ENCODE data around the gene GGACT. TPM values are rescaled to one million over a fixed set of nuclear protein-coding genes. Genes with fewer than 3 reads are reported as not detected.
A peak's percentile ranks its signal among the peaks of the same experiment; 100 is the strongest.
"Not testable (repeated sequence)": the region's sequence is repeated elsewhere in the genome, so short reads cannot be mapped to it uniquely, and the experiment has no call there.

The GGACT gene
- total RNA-seq, 1 experiment from 2014 or later: 0.97 TPM

DNA sequence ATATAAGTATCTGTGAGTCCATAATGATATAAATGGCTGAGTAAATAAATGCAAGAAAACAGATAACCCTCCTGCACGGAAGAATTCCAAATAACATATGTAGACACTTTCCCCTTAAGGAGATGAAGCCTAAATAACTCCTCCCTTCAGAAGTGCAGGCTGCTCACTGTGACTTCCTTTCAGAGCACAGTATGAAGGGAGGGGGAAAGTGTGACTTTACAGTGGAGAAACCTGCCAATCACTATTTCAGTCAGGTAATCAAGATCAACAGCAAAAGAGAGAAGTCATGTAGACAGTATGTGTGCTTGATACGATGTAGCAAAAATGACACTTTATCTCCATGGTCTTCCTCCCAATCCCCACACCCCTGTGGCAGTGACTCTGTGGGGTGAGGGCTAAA lies 7.1 kb downstream of the GGACT start:
- Histone ChIP-seq H3K9me3 (replicated peaks) (no peaks in the 10 kb centered on the region), H3K36me3 (no peaks in the 10 kb centered on the region), H3K27me3 (no peaks in the 10 kb centered on the region), H3K4me3 (no peak overlapping the region), H3K4me1 (no peaks in the 10 kb centered on the region), H3K27ac (no peak overlapping the region)
- DNase-seq: no peak

DNA sequence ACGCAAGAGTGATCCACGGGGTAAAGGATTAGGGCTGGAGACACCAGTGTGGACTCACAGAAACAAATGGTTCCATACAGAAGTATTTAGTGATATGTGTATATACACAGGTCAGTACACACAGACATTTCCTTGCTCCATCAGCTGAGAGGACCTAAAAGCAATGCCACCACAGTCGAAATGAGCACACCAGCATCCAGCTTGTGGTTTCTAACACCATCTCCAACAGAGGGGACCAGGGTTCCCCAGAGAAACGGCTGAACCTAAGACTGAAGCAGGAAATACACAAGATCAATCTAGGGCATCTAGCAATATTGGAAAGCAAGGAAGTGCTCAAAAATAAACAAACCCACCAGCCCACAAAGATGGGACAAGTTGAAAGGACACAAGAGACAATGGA lies 7.6 kb downstream of the GGACT start:
- DNase-seq: no peak
- Histone ChIP-seq H3K27ac (no peak overlapping the region), H3K36me3 (no peaks in the 10 kb centered on the region), H3K4me1 (no peaks in the 10 kb centered on the region), H3K27me3 (no peaks in the 10 kb centered on the region), H3K9me3 (replicated peaks) (no peaks in the 10 kb centered on the region), H3K4me3 (no peak overlapping the region)

DNA sequence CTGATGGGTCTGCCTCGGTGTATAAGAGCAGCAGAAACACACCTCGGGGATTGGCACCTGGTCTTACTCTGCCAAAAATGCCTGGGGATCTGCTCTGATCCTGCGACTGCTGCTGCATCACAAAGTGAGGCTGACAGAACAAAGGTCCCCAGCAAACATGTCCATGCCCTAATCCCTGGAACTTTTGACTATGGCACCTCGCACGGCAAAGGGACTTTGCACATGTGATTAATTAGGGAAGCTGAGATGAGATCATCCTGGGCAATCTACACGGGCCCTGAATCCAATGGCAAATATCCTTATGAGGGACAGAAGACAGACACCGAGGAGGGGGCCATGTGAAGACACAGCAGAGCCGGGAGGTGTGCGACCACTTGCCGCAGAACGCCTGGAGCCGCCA lies 8.5 kb downstream of the GGACT start:
- no peak for DNase-seq
- H3K27ac ChIP-seq: no peak overlapping the region
- H3K36me3 ChIP-seq: no peaks in the 10 kb centered on the region
- no peaks in the 10 kb centered on the region for H3K9me3 ChIP-seq (replicated peaks)
- H3K4me1 ChIP-seq: no peaks in the 10 kb centered on the region
- no peak overlapping the region for H3K4me3 ChIP-seq
- no peaks in the 10 kb centered on the region for H3K27me3 ChIP-seq

DNA sequence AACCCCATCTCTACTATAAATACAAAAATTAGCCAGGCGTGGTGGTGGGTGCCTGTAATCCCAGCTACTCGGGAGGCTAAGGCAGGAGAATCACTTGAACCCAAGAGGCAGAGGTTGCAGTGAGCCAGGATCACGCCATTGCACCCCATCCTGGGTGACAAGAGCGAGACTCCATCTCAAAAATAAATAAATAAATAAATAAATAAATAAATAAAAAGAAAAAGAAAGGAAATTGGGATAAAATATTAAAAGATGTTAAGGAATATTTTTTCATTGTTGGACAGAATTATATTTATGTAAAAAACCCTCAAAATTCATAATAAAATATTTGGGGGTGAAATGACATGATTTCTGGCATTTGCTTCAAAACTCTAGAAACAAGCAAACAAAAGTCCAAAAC lies 11.3 kb downstream of the GGACT start:
- not testable (repeated sequence) for H3K27ac ChIP-seq; H3K4me3 ChIP-seq; H3K27me3 ChIP-seq; H3K36me3 ChIP-seq; H3K9me3 ChIP-seq (replicated peaks); H3K4me1 ChIP-seq; DNase-seq

DNA sequence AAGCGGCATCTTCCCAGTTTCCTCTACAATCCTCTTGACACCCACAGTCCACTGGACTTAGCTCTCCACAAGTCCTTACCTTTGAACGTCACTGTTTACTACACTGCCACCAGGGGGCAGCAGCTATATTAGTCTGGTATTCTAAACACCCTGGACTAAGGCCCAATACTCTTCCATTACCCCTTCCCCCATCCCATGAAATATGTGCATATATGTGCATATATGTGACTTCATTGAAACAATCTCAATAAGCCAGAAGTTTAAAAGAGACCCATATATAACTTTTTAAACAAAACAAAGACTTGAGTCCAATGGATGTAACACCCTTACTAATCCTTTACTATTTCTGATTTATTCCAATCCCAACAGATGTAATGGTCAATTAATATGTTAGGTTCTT lies 15.5 kb downstream of the GGACT start:
- no peaks in the 10 kb centered on the region for H3K27me3 ChIP-seq
- H3K4me3 ChIP-seq: no peak overlapping the region
- no peak overlapping the region for H3K27ac ChIP-seq
- DNase-seq: peak; percentile 68 to 86
- H3K9me3 ChIP-seq (replicated peaks): no peaks in the 10 kb centered on the region
- H3K4me1 ChIP-seq: no peaks in the 10 kb centered on the region; the same call in 1 of the 2 replicates
- no peaks in the 10 kb centered on the region for H3K36me3 ChIP-seq

DNA sequence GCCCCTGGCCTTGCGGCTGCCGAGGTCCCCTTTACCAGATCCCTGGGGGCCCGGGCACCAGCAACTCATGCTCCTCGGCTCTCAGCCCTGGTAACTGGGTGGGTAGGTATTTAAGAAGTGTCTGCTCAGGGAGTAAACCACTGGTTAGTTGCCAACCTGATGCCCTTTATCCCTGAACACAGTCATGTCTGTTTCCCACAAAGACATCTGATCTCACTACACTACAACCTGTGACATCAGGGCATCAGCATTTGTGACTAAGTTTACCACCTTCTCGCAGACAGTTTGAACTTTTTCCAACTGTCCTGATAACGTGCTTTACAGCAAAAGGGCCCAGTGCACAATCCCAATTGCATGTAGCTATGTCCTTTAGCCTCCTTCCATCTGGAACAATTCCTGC lies 22.0 kb downstream of the GGACT start:
- H3K4me3 ChIP-seq: no peak overlapping the region
- H3K4me1 ChIP-seq: no peaks in the 10 kb centered on the region
- no peak overlapping the region for H3K27ac ChIP-seq
- no peaks in the 10 kb centered on the region for H3K9me3 ChIP-seq (replicated peaks)
- no peaks in the 10 kb centered on the region for H3K36me3 ChIP-seq
- DNase-seq: no peak
- no peaks in the 10 kb centered on the region for H3K27me3 ChIP-seq

DNA sequence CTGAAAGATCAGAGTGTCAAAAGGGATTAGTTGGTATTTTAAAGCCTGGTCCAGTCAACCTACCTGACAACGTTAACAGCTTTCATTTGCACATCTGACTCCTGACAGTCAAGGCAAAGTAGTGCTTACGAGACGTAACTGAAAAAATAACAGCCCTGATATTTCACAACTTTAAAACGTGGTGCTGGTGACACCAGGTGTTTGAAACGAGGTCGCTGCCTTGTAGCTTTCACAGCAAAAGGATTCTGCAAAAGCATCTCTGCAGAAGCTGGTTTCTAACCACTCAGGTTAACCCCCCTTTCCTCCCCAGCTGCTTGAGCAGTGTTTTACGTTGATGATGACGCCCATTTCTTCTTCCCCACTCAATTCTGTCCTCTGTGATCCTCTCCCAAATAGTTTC lies 23.3 kb downstream of the GGACT start:
- no peak for DNase-seq
- H3K4me3 ChIP-seq: no peak overlapping the region

DNA sequence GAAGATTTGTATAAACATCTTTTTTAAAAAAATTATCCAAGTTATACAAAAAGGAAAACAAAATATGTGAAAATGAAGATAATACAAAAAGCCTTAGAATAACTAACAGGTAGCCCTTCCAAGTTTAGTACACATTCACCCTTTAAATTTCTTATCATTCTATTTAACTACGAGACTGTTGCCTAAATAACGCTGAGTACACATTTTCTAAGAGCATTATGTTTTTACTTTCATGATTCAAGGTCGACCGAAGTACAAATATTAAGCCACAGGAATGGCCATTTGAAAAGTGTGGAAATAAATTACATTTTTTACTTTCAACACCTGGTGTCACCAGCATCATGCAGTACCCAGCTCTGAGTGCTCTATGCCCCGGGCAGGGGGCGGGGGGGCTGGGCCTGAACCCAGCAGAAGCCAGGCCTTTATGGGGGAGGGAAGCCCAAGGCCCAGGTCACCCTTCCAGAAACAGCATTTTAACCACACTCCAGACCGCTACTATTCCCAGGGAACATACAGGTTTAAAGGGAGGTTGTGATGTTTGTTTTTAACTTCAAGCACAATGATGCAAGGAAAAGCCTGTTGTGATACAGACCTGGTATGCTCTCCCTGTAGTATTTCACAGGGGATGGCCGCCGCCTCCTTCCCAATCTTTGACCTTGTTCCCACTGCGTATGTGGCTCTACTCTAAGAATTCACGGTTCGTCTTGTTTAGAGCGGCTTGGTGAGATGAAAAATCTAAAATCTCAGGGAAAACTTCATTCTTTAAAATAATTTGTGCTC lies 24.0 kb downstream of the GGACT start:
- no peaks in the 10 kb centered on the region for H3K4me1 ChIP-seq
- H3K36me3 ChIP-seq: no peaks in the 10 kb centered on the region
- no peak for DNase-seq
- no peaks in the 10 kb centered on the region for H3K9me3 ChIP-seq (replicated peaks)
- no peak overlapping the region for H3K27ac ChIP-seq
- no peak overlapping the region for H3K4me3 ChIP-seq
- H3K27me3 ChIP-seq: no peaks in the 10 kb centered on the region

More for the DNA sequence above, 23.3 kb downstream of the GGACT start:
- Histone ChIP-seq H3K36me3 (no peaks in the 10 kb centered on the region), H3K27ac (no peak overlapping the region), H3K9me3 (replicated peaks) (no peaks in the 10 kb centered on the region), H3K4me1 (no peaks in the 10 kb centered on the region), H3K27me3 (no peaks in the 10 kb centered on the region)

DNA sequence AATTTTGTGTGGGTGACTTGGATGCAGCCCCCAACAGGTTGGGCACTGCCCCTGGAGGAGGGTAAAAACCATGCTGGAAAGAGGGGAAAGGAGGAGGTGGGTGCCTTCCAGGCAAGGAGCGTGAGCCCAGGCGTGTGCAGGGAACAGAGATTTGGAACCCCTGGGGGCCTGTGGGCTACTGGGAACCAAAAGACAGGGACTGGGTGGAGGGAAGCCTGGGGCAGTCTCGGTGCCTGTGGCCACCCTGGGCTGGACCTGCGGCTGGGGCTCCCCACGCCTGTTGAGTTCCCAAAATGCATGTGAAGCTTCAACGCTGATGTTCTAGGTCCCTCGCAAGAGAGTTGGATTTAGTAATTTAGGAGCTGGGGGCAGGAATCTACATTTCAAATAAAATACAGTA lies 24.8 kb downstream of the GGACT start:
- no peaks in the 10 kb centered on the region for H3K27me3 ChIP-seq
- H3K36me3 ChIP-seq: no peaks in the 10 kb centered on the region
- H3K4me1 ChIP-seq: no peaks in the 10 kb centered on the region
- no peak overlapping the region for H3K27ac ChIP-seq
- no peak for DNase-seq
- H3K4me3 ChIP-seq: no peak overlapping the region
- no peaks in the 10 kb centered on the region for H3K9me3 ChIP-seq (replicated peaks)

DNA sequence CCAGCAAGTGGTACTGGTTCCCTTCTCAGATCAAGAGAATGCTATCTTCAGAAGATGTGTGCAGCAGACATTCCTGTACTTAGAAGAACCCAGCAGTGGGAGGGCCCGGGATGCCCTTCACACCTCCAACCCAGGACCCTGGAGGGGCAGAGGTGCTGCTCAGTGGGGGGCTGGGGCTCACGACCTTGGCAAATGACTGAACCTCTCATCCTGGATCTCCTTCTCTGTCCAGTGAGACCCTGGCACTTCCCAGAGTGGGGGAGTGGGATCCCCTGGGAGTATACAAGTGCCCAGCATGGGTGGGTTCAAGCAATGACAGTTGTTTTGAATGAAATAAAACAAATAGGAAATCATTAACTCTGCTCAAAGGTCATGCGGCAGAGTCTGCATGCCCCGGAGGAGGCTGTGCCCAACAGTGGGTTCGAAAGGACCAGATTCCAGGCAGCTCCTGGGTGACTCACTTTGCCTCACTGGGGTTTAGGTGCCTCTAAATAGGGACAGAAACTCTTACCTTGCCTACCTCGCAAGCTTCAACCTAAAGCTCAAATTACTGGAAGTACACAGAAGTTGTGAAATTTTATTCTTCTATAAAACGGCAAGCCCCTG lies 26.9 kb downstream of the GGACT start:
- Histone ChIP-seq H3K4me3 (no peak overlapping the region), H3K36me3 (no peaks in the 10 kb centered on the region), H3K4me1 (no peaks in the 10 kb centered on the region), H3K27me3 (no peaks in the 10 kb centered on the region), H3K9me3 (replicated peaks) (no peaks in the 10 kb centered on the region), H3K27ac (no peak overlapping the region)
- no peak for DNase-seq

DNA sequence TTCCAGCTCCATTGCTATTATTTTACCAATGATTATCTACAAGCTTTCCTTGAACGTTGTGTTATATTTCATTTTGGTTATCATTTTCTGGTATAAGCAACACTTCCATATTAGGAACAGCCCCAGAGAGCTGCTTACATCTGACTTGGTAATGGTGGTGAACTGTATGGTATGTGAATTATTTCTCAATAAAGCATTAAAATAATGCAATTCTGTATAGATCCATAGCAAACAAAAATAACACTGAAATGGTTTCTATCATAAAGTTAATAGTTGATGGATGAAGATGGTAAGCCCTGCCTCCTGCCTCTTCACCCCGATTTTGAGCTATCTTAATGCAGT lies 27.5 kb downstream of the GGACT start:
- Histone ChIP-seq H3K36me3 (no peaks in the 10 kb centered on the region), H3K4me1 (no peaks in the 10 kb centered on the region), H3K9me3 (replicated peaks) (no peaks in the 10 kb centered on the region), H3K27me3 (no peaks in the 10 kb centered on the region), H3K4me3 (no peak overlapping the region), H3K27ac (no peak overlapping the region)
- no peak for DNase-seq

DNA sequence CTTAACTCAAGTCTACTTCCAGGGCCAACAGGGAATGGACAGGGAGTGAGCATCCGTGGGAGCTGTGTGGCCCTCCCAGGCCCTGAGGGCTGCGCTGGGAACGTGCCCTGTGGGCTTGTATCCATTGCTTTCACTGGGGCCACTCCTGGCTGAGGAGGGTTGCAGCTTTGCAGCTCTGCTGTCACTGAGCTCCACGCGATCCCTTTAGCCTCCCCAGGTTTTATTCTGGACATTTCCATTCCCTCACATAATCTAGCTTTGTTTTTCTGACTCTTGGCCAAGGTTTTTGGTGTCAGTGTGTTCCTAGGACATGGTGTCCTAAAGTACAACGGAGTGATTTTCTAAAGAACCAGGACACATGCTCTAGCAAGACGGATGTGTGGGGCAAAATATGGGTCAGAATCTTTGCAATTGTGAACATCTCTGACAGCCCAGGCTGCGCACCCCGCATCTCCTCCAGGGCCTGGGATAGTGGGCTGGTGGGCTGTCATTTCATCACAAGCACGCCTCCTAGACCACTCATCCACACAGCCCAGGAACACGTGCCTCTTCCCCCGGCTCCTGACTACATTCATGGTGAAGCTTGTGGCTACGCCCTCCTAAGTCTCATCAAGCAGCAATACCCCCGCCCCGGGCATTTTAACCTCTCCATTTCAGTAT lies 28.0 kb downstream of the GGACT start:
- Histone ChIP-seq H3K36me3 (no peaks in the 10 kb centered on the region), H3K4me3 (no peak overlapping the region), H3K9me3 (replicated peaks) (no peaks in the 10 kb centered on the region), H3K27me3 (no peaks in the 10 kb centered on the region), H3K27ac (no peak overlapping the region), H3K4me1 (no peaks in the 10 kb centered on the region)
- DNase-seq: no peak

DNA sequence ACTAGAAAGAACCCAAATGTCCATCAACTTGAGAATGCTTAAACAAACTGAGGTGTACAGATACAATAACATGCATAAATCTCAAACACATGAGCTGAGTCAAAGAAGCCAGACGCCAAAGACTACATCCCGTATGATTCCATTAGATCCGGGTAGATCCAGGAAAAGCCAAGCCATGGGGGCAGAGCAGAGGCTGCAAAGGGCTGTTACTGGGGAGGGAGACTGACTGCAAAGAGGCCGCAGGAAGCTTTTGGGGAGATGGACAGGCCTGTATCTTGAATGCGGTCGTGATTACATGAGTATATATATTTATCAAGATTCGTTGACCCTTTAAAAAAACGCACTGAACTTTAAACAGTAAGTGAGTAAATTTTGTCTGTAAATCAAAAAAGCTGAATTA lies 28.7 kb downstream of the GGACT start:
- no peak for DNase-seq
- no peaks in the 10 kb centered on the region for H3K9me3 ChIP-seq (replicated peaks)

DNA sequence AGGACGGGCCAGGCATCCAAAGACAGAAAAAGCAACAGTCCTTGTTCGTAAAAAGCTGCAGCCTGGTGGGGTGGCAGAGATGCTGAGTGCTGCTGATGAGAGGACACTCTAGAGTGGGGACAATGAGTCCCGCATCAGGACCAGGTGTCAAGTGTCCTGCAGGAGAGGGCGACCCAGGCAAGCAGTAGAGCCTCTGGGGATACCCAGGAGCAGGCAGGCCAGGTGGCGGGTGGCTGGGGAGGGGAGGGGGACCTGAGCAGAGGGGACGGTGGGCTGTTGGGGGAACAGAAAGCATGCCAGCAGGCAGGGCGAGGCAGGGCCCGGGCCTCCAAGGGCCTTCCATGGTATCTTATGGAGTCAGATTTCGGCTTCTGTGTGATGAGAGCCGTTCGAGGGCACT lies 35.8 kb downstream of the GGACT start:
- H3K4me3 ChIP-seq: no peak overlapping the region
- H3K9me3 ChIP-seq (replicated peaks): no peaks in the 10 kb centered on the region
- H3K27ac ChIP-seq: no peak overlapping the region
- H3K4me1 ChIP-seq: peaks cover 9% of the 10 kb centered on the region; the same call in 1 of the 2 replicates
- no peaks in the 10 kb centered on the region for H3K36me3 ChIP-seq
- DNase-seq: no peak
- H3K27me3 ChIP-seq: no peaks in the 10 kb centered on the region

More for the DNA sequence above, 28.7 kb downstream of the GGACT start:
- H3K27ac ChIP-seq: no peak overlapping the region
- no peaks in the 10 kb centered on the region for H3K27me3 ChIP-seq
- no peaks in the 10 kb centered on the region for H3K36me3 ChIP-seq
- no peak overlapping the region for H3K4me3 ChIP-seq
- no peaks in the 10 kb centered on the region for H3K4me1 ChIP-seq

DNA sequence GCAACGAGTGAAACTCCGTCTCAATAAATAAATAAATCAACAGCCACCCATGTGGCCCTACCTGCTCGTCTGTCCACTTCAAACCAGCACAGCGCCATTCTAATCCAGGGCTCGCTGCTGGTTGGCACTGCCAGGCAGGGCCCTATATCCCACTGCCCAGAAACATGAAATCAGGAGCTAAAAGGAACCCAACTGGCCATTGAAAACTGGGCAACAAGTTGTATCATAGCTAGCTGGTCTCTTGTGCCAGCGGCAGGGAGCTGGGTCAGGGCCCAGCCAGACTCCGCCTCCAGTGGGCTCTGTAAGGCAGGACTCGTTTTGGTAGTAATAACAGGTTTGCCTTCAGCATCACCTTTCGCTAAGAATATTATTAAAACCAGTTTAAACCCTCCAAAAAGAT lies 39.3 kb downstream of the GGACT start:
- no peaks in the 10 kb centered on the region for H3K27me3 ChIP-seq
- H3K27ac ChIP-seq: no peak overlapping the region
- peaks cover 9% of the 10 kb centered on the region; the same call in 1 of the 2 replicates for H3K4me1 ChIP-seq
- no peaks in the 10 kb centered on the region for H3K9me3 ChIP-seq (replicated peaks)
- H3K4me3 ChIP-seq: no peak overlapping the region
- H3K36me3 ChIP-seq: no peaks in the 10 kb centered on the region
- no peak for DNase-seq

Measured in SJCRH30 (cell line).